Stimulated activated memory B cell treated with anti-CD40 and anti-IgM and Interleukin-4, amounts not matched to agents 10 μg/mL and 1 μg/mL and 100 μg/mL, for 72 hours (primary cell): ENCODE data around the gene WDR91.

ENCODE experiments used
- ATAC-seq: fragments of 150-1000 bp; cut with Tn5 transposase; 2 replicates; pipeline ENCODE4 v1.10.0; 2021
- H3K27ac Mint-ChIP-seq: one replicate; pipeline ENCODE4 v1.8.0; 2022; ENCODE audit warnings: mild to moderate bottlenecking, mixed read lengths
- H3K27me3 Mint-ChIP-seq: one replicate; pipeline ENCODE4 v1.8.0; 2022; ENCODE audit warnings: mixed read lengths
- H3K36me3 Mint-ChIP-seq: one replicate; pipeline ENCODE4 v1.8.0; 2022; ENCODE audit warnings: mixed read lengths
- H3K4me1 Mint-ChIP-seq: one replicate; pipeline ENCODE4 v1.8.0; 2022; ENCODE audit warnings: mixed read lengths
- H3K4me3 Mint-ChIP-seq: one replicate; pipeline ENCODE4 v1.8.0; 2022; ENCODE audit warnings: mild to moderate bottlenecking, moderate library complexity, mixed read lengths
- H3K9me3 Mint-ChIP-seq: one replicate; pipeline ENCODE4 v1.8.0; 2022; ENCODE audit warnings: mixed read lengths

The WDR91 gene

DNA sequence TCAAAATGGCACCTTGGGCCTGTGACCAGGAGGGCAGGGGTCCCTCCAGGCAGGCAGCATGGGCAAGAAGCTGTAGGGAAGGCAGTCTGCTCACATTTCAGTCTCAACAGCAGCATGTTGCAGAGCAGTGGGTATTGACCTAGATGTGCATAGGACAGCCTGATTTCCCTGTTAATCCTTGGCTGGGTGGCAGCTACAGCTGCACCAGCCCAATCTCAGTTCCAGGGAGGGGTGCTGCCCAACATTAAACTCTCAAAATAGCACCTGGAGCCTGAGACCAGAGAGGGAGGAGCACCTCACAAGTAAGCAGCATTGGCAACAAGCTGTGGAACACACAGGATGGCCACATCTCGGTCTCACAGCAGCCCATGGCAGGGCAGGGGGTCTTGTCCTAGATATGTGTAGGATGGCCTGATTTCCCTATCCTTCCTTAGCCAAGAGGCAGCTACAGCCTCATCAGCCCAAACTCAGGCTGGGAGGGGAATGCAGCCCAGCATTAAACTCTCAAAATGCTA is 53.1 kb downstream of the WDR91 start:
- no peaks in the 10 kb centered on the region for H3K27me3 Mint-ChIP-seq
- no peak for ATAC-seq
- H3K9me3 Mint-ChIP-seq = peaks cover 26% of the 10 kb centered on the region
- H3K4me3 Mint-ChIP-seq = no peak overlapping the region
- H3K4me1 Mint-ChIP-seq = peaks cover 79% of the 10 kb centered on the region
- peaks cover 86% of the 10 kb centered on the region for H3K36me3 Mint-ChIP-seq
- peak overlapping the region; percentile 89 for H3K27ac Mint-ChIP-seq

DNA sequence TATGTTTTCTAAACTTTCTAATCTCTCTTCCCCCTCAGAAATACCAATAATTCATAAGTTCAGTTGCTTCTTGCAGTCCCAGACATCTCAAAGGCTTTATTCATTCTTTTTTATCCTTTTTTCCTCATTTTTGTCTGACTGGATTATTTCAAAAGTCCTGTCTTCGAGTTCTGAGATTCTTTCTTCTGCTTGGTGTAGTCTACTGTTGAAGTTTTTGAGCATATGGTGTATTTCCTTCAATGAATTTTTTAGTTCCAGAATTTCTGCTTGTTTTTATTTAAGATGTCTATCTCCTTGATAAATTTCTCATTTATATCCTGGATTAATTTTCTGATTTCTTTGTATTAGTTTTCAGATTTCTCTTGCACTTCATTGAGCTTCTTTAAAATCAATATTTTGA is 55.0 kb downstream of the WDR91 start:
- ATAC-seq = no peak
- peaks cover 22% of the 10 kb centered on the region for H3K9me3 Mint-ChIP-seq
- no peak overlapping the region for H3K4me3 Mint-ChIP-seq
- peak overlapping the region; percentile 89 for H3K27ac Mint-ChIP-seq
- peaks cover 80% of the 10 kb centered on the region for H3K36me3 Mint-ChIP-seq
- no peaks in the 10 kb centered on the region for H3K27me3 Mint-ChIP-seq
- H3K4me1 Mint-ChIP-seq = peaks cover 80% of the 10 kb centered on the region

DNA sequence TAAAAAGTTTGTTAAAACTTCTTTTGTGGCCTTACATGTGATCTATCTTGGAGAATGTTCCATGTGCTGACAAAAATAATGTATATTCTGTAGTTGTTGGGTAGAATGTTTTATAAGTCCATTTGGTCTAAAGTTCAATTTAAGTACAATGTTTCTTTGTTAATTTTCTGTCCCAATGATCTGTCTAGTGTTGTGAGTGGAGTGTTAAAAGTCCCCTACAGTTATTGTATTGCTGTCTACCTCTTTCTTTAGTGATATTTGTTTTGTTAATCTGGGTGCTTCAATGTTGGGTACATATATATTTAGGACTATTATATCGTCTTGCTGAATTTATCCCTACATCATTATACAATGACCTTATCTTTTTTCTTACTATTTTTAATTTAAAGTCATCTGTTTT is 56.6 kb downstream of the WDR91 start:
- Mint-ChIP-seq H3K4me3 (no peak overlapping the region), H3K9me3 (peaks cover 22% of the 10 kb centered on the region), H3K36me3 (peaks cover 75% of the 10 kb centered on the region), H3K4me1 (peaks cover 77% of the 10 kb centered on the region), H3K27ac (peak overlapping the region; percentile 12), H3K27me3 (no peaks in the 10 kb centered on the region)
- no peak for ATAC-seq

DNA sequence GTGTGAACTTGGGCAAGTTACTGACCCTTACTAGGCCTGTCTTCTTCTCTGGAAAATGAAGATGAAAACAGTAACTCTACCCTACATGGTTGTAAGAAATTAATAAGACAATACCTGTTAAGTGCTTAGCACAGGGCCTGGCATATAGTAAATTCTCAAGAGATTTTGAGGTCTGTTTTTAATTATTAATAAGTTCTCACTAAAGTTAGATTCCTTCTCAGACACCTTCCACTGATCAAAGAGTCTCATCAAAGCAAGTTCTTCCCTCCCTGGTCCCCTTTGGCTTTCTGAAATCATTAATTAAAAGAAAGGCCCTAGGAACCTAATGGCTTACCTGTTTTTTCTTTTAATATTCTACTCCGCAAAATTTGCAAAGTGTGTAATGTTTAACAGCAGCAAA is 58.9 kb downstream of the WDR91 start:
- H3K36me3 Mint-ChIP-seq = peaks cover 54% of the 10 kb centered on the region
- peaks cover 22% of the 10 kb centered on the region for H3K9me3 Mint-ChIP-seq
- peak overlapping the region; percentile 48 for H3K27ac Mint-ChIP-seq
- H3K27me3 Mint-ChIP-seq = no peaks in the 10 kb centered on the region
- no peak for ATAC-seq
- no peak overlapping the region for H3K4me3 Mint-ChIP-seq
- H3K4me1 Mint-ChIP-seq = peaks cover 62% of the 10 kb centered on the region

DNA sequence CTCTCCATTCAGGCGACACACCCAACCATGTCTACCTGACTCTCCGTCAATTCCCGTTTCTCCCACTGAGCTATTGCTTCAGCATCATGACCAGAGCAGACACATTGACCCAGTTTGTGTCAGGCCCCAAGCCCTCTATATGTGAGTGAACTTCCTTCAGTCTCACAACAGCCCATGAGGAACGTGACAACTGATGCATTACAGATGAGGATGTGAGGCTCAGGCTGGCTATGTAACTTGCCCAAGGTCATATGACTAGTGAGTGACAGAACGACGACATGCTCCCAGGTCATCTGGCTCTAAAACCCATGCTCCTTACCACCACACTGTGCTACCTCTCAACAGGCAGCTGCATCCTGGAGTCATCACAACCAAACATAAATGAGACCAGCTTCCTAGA is 59.8 kb downstream of the WDR91 start:
- peak overlapping the region; percentile 42 for H3K4me3 Mint-ChIP-seq
- peaks cover 20% of the 10 kb centered on the region for H3K9me3 Mint-ChIP-seq
- peaks cover 45% of the 10 kb centered on the region for H3K36me3 Mint-ChIP-seq
- H3K27ac Mint-ChIP-seq = peak overlapping the region; percentile 93
- peaks cover 62% of the 10 kb centered on the region for H3K4me1 Mint-ChIP-seq
- H3K27me3 Mint-ChIP-seq = no peaks in the 10 kb centered on the region
- ATAC-seq = peak; percentile 72

DNA sequence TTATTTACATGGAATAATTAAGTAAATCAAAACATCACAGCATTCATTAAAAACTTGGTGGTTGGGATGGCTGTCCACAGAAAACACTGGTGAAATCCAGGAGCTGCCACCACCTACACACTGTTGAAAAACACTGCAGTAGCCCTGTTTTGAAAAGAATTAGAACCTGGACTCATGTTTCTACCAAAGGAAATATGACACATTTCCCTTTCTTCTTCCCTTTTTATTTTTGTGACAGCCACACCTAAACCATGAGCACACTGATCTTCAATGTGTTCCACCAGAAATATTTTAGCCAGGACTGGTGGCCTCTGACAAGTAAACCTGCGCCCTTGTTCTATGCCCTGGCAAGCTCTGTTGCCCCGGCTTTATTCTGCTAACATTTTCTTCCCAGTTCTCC is 60.2 kb downstream of the WDR91 start:
- Mint-ChIP-seq H3K4me3 (peak overlapping the region; percentile 42), H3K27ac (peak overlapping the region; percentile 93), H3K4me1 (peaks cover 62% of the 10 kb centered on the region), H3K9me3 (peaks cover 17% of the 10 kb centered on the region), H3K27me3 (no peaks in the 10 kb centered on the region), H3K36me3 (peaks cover 41% of the 10 kb centered on the region)
- no peak for ATAC-seq

DNA sequence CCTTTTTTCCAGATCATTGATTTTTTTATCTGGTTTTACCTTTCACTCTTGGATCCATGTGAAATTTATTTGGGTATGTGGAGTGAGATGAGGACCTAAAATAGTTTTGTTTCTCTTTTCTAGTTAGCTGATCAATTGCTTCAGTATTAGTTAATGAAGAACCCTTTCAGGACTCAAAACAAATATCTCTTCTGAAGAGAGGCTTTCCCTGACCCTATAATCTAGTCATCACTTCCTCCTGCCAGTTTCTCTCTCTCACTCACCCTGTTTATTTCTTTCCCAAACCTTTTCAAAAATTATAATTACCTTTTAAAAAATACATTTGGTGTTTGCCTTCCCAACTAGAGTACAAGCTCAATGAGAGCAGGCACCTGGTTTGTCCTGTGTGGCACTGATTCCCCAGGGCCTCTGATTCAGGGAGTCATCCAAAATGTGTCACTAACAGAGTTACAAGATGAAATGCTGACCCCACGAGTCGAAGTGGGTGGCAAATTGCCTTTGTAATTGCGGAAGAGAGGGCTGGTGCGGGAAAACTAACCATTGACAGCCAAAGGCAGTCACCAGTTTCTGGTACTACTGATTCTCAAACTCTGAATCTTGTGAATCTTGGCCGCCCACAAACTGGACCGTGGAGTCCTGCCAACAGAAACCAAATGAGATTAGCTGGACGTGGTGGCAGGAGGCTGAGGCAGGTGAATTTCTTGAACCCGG is 61.1 kb downstream of the WDR91 start:
- H3K27ac Mint-ChIP-seq = peak overlapping the region; percentile 93
- H3K36me3 Mint-ChIP-seq = peaks cover 33% of the 10 kb centered on the region
- no peak for ATAC-seq

DNA sequence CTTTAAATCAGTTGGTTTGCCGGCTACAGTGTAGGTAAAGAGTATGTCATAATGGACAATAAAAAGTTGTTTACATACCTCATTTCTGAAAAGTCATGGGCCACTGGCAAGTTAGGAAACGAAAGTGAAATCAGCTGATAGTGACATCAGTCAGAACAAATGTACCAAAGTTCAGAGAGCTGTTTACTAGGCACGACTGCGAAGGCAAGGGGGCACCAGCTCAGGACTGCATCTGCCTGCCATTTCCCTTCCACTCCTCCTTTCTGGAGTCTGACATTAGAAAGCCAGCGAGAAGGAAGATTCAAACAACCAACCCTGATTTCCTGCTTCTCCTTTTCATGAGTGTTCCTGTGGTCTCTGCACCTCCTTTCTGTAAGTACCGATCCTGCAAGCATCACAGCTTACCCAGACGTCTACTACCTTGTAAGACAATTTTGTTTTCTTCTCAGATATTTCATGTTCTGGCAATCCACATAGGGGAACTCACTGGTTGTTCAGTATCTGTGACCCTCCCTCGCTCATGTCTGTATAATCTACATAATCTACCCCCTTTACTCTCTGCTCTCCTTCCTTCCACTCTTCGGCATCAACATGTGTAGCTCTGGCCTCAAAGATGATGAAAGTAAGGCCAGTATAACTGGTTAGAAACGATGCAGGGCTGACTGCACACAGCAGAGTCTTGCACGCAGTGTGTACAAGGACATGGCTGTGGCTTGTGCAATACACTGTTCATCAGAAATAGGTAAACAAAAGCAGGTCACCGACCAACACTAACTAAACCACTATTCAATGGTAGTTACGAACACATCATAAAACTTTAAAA is 63.2 kb downstream of the WDR91 start, which contains the start of gene TMEM140:
TSS of gene TMEM140 (plus strand) at position 174 of the 823 bp plus-strand sequence. CDS start 16,370 bp downstream, outside the sequence.
- Mint-ChIP-seq H3K4me1 (peaks cover 45% of the 10 kb centered on the region), H3K27ac (peak within 1 kb of the TSS; percentile 93), H3K4me3 (peak within 1 kb of the TSS; percentile 81), H3K36me3 (peaks cover 12% of the 10 kb centered on the region), H3K9me3 (no peaks in the 10 kb centered on the region), H3K27me3 (no peaks in the 10 kb centered on the region)
- peak; percentile 90 for ATAC-seq

More for the DNA sequence above, 61.1 kb downstream of the WDR91 start:
- Mint-ChIP-seq H3K4me1 (peaks cover 63% of the 10 kb centered on the region), H3K9me3 (peaks cover 14% of the 10 kb centered on the region), H3K4me3 (peak overlapping the region; percentile 81), H3K27me3 (no peaks in the 10 kb centered on the region)

DNA sequence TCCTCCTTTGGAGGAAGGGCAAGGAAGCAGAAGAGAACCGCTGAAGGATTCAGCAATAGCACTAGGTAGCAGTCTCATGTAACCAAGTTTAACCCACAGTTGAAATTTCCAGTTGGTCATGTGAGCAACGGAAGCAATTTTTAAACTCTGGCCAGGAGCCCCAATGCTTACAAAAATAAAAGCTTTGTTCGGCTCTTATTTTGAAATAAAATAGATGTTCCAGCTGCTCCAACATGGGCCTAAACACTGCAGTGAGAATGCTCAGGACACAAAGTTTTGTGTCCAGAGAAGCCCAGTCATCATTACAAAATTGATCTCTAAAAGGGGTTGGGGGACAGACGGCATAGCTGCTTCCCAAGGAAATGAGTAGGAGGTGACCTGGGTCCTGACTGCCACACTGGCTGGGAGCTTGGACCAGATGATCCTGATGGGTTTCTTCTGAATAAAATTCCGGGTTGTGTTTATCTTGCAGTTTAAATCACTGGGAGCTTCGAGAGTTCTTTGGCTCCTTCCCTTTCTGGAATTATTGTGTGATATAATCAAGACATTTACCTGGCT is 63.9 kb downstream of the WDR91 start:
- no peak for ATAC-seq

DNA sequence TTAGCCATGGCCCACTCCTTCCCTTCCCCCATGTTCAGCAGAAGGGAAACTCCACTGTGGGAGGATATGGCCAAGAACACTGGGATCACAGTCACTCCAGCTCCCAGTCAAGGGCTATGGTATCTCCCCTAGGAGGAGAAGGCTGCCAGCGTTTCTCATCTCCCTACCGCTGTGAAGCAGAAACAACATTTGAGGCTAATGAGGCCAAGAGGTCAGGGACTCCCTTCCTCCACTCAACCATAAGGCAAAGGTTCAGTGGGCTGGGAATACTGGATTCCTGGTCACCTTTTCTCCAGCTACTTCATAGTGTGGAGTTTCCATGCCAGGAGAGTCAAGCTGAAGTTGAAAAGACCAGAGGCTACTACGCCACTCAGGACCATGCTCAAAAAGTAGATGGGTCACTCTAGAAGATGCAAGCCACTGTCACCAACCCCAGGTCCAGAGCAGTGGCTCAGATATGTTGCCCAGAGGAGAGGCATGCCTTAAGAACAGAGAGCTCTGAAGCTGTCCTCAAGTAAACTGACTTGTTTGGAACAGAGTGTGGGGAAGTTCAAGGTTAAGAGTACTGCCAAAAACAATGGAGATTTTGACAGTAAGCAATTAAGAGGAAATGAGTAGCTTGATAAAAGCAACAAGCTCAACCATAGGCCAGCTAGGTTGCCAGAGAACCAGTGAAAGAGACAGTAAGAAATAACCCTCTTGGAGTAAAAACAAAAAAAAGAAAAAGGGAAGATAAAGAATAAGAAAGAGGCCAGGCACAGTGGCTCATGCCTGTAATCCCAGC is 67.2 kb downstream of the WDR91 start:
- no peak overlapping the region for H3K4me3 Mint-ChIP-seq
- peaks cover 21% of the 10 kb centered on the region for H3K4me1 Mint-ChIP-seq
- peaks cover 13% of the 10 kb centered on the region for H3K36me3 Mint-ChIP-seq
- no peaks in the 10 kb centered on the region for H3K27me3 Mint-ChIP-seq
- H3K27ac Mint-ChIP-seq = peak overlapping the region; percentile 18
- peaks cover 4% of the 10 kb centered on the region for H3K9me3 Mint-ChIP-seq
- ATAC-seq = no peak

More for the DNA sequence above, 63.9 kb downstream of the WDR91 start:
- Mint-ChIP-seq H3K4me1 (peaks cover 39% of the 10 kb centered on the region), H3K27me3 (no peaks in the 10 kb centered on the region), H3K36me3 (peaks cover 6% of the 10 kb centered on the region), H3K9me3 (no peaks in the 10 kb centered on the region), H3K27ac (peak overlapping the region; percentile 93), H3K4me3 (peak overlapping the region; percentile 81)
